Common myeloid progenitor, CD34-positive (primary cell): Measurements from ENCODE around the gene NUDT2.
"Not testable (repeated sequence)": the region's sequence is repeated elsewhere in the genome, so short reads cannot be mapped to it uniquely, and the experiment has no call there.

Experiments used
- CTCF ChIA-PET: fragments of 350-600 bp; sonication (Branson Sonifier 250); formaldehyde crosslinking; loops from one replicate; lab custom pipeline; 2021; ENCODE audit warnings: antibody characterized with exemption; lab: Charles Lee
- POLR2A ChIA-PET: fragments of 350-600 bp; sonication (Branson Sonifier 250); formaldehyde crosslinking; loops from one replicate; lab custom pipeline; 2021; ENCODE audit warnings: antibody characterized with exemption; lab: Charles Lee
- DNase-seq, 3 donors: peaks; one replicate each; pipeline versions ENCODE4 v3.0.0 to v3.0.0-alpha.2; 2013
- H3K27ac ChIP-seq, 2 experiments: 1 replicate in 1 of 2; 2 replicates in 1 of 2; pipeline ENCODE4 v1.7.0; 2013; ENCODE audit warnings: inconsistent platforms in 2 of 2, low read length in 2 of 2, mild to moderate bottlenecking in 2 of 2, low read depth in 1 of 2, moderate library complexity in 1 of 2; ENCODE audit not compliant: severe bottlenecking in 2 of 2, insufficient read depth in 1 of 2, poor library complexity in 1 of 2
- H3K27me3 ChIP-seq, 5 experiments: replicated peaks in 2 of 5; 1 replicate in 3 of 5; 2 replicates in 2 of 5; pipeline versions ENCODE4 v1.6.1 to v1.7.0; 2013; ENCODE audit warnings: low read length in 4 of 5, mild to moderate bottlenecking in 2 of 5, moderate library complexity in 2 of 5, inconsistent platforms in 1 of 5; ENCODE audit not compliant: insufficient read depth in 5 of 5, control insufficient read depth in 4 of 5
- H3K36me3 ChIP-seq, 4 experiments: 1 replicate in 2 of 4; 2 replicates in 2 of 4; pipeline versions ENCODE4 v1.6.1 to v1.7.0; 2013; ENCODE audit warnings: low read length in 3 of 4, control low read depth in 1 of 4, mild to moderate bottlenecking in 1 of 4; ENCODE audit not compliant: control insufficient read depth in 4 of 4, insufficient read depth in 4 of 4
- H3K4me1 ChIP-seq, 4 experiments: 1 replicate in 3 of 4; 2 replicates in 1 of 4; pipeline versions ENCODE4 v1.6.1 to v1.7.1; 2013; ENCODE audit warnings: low read length in 3 of 4, mild to moderate bottlenecking in 3 of 4, control low read depth in 1 of 4, inconsistent platforms in 1 of 4, moderate library complexity in 1 of 4; ENCODE audit not compliant: control insufficient read depth in 4 of 4, insufficient read depth in 4 of 4; ENCODE audit errors: control extremely low read depth in 1 of 4
- H3K4me3 ChIP-seq, 7 experiments: 1 replicate in 4 of 7; 2 replicates in 3 of 7; pipeline versions ENCODE4 v1.5.1 to v1.7.0; 2013; ENCODE audit warnings: mild to moderate bottlenecking in 7 of 7, low read length in 6 of 7, moderate library complexity in 6 of 7, inconsistent platforms in 2 of 7, low read depth in 2 of 7, control low read depth in 1 of 7; ENCODE audit not compliant: insufficient read depth in 4 of 7, control insufficient read depth in 1 of 7; ENCODE audit errors: extremely low read depth in 1 of 7
- H3K9me3 ChIP-seq, 5 experiments: 1 replicate in 4 of 5; 2 replicates in 1 of 5; pipeline versions ENCODE4 v1.6.1 to v1.7.1; 2013; ENCODE audit warnings: low read length in 4 of 5, mild to moderate bottlenecking in 2 of 5, inconsistent platforms in 1 of 5, low read depth in 1 of 5, moderate library complexity in 1 of 5; ENCODE audit not compliant: control insufficient read depth in 4 of 5, insufficient read depth in 2 of 5; ENCODE audit errors: control extremely low read depth in 1 of 5
- WGBS: methylation state at CpG from one replicate; pipeline ENCODE4 v1.1.5; 2013; ENCODE audit not compliant: insufficient coverage; 5-methylcytosine and 5-hydroxymethylcytosine counted together

Gene NUDT2

GRCh38 chr9:34368796-34369195 is 39.4 kb downstream of the NUDT2 start:
- H3K27ac ChIP-seq, H3K27me3 ChIP-seq, H3K4me3 ChIP-seq, POLR2A ChIA-PET, DNase-seq, H3K4me1 ChIP-seq: not testable (repeated sequence)
- peaks cover 0 to 26% (median 11%) of the 10 kb centered on the region in 4 experiments for H3K36me3 ChIP-seq
- CTCF ChIA-PET: interaction anchor here (1.3 kb wide), 1 partner anchor 38 kb away, joined by 3 read pairs; no protein-coding TSS in a partner anchor
- WGBS: no CpG with 5 or more reads among the region's 5 CpGs
- peaks cover 0 to 17% (median 5%) of the 10 kb centered on the region in 5 experiments for H3K9me3 ChIP-seq

- ChIA-PET POLR2A (no interaction called here), CTCF (interaction anchor here (1.3 kb wide), 1 partner anchor 39 kb away, joined by 3 read pairs; no protein-coding TSS in a partner anchor)
- H3K36me3 ChIP-seq: peaks cover 0 to 26% (median 11%) of the 10 kb centered on the region in 4 experiments
- H3K4me1 ChIP-seq: peaks cover 0 to 4% (median 0%) of the 10 kb centered on the region in 4 experiments
- WGBS: 100% methylated on average over 3 of the region's 4 CpGs
- H3K27ac ChIP-seq: no peak overlapping the region
- no peak for DNase-seq
- no peak overlapping the region for H3K4me3 ChIP-seq
- H3K27me3 ChIP-seq: no peaks in the 10 kb centered on the region
- peaks cover 0 to 17% (median 5%) of the 10 kb centered on the region in 5 experiments for H3K9me3 ChIP-seq
Measured at GRCh38 chr9:34369636-34370035, 40.3 kb downstream of the NUDT2 start.

GRCh38 chr9:34370335-34370969 is 41.1 kb downstream of the NUDT2 start:
- Histone ChIP-seq H3K27me3 (no peaks in the 10 kb centered on the region), H3K9me3 (peaks cover 0 to 17% (median 5%) of the 10 kb centered on the region in 5 experiments), H3K4me3 (peak overlapping the region in 1 of 7 experiments; percentile 26), H3K4me1 (peaks cover 0 to 4% (median 2%) of the 10 kb centered on the region in 4 experiments), H3K36me3 (peaks cover 0 to 26% (median 11%) of the 10 kb centered on the region in 4 experiments), H3K27ac (no peak overlapping the region)
- no peak for DNase-seq
- POLR2A ChIA-PET: no interaction called here
- 92% methylated on average over 20 of the region's 23 CpGs for WGBS
- CTCF ChIA-PET: interaction anchor here (0.8 to 1.0 kb wide), 2 partner anchors 9 to 38 kb away, joined by 3 to 5 read pairs; no protein-coding TSS in a partner anchor

- no peaks in the 10 kb centered on the region for H3K27me3 ChIP-seq
- H3K4me3 ChIP-seq: peak overlapping the region in 1 of 7 experiments; percentile 26
- H3K27ac ChIP-seq: no peak overlapping the region
- H3K9me3 ChIP-seq: peaks cover 0 to 17% (median 5%) of the 10 kb centered on the region in 5 experiments
- peaks cover 0 to 26% (median 11%) of the 10 kb centered on the region in 4 experiments for H3K36me3 ChIP-seq
- ChIA-PET POLR2A (no interaction called here), CTCF (interaction anchor here (0.8 to 1.1 kb wide), 3 partner anchors 8 to 39 kb away, joined by 3 to 5 read pairs (median 4); no protein-coding TSS in a partner anchor)
- WGBS: 84% methylated on average over 100 of the region's 105 CpGs
- peak in 2 of 3 donors; percentile 40 to 60 for DNase-seq
- peaks cover 0 to 12% (median 10%) of the 10 kb centered on the region in 4 experiments for H3K4me1 ChIP-seq
Measured at GRCh38 chr9:34370970-34371880, 41.9 kb downstream of the NUDT2 start.

- H3K36me3 ChIP-seq: peaks cover 0 to 26% (median 11%) of the 10 kb centered on the region in 4 experiments
- ChIA-PET POLR2A (no interaction called here), CTCF (interaction anchor here (1.1 to 10.1 kb wide), 2 partner anchors 37 to 39 kb away, joined by 4 to 216 read pairs; no protein-coding TSS in a partner anchor)
- H3K4me1 ChIP-seq: peaks cover 0 to 16% (median 13%) of the 10 kb centered on the region in 4 experiments
- peaks cover 0 to 17% (median 5%) of the 10 kb centered on the region in 5 experiments for H3K9me3 ChIP-seq
- no peak overlapping the region for H3K4me3 ChIP-seq
- H3K27ac ChIP-seq: no peak overlapping the region
- DNase-seq: no peak
- H3K27me3 ChIP-seq: no peaks in the 10 kb centered on the region
- 95% methylated on average over 54 of the region's 60 CpGs for WGBS
Measured at GRCh38 chr9:34371886-34372466, 42.6 kb downstream of the NUDT2 start.

GRCh38 chr9:34372467-34373011 is 43.2 kb downstream of the NUDT2 start:
- ChIA-PET CTCF (interaction anchor here (1.1 to 10.1 kb wide), 3 partner anchors 9 to 39 kb away, joined by 3 to 216 read pairs (median 4); no protein-coding TSS in a partner anchor), POLR2A (no interaction called here)
- Histone ChIP-seq H3K9me3 (peaks cover 0 to 17% (median 5%) of the 10 kb centered on the region in 5 experiments), H3K4me1 (peaks cover 0 to 19% (median 18%) of the 10 kb centered on the region in 4 experiments), H3K27ac (no peak overlapping the region), H3K4me3 (no peak overlapping the region), H3K27me3 (no peaks in the 10 kb centered on the region), H3K36me3 (peaks cover 0 to 26% (median 11%) of the 10 kb centered on the region in 4 experiments)
- no peak for DNase-seq
- WGBS: 97% methylated on average over 40 of the region's 41 CpGs
